ENCODE results near the gene SLC7A14.

DNA sequence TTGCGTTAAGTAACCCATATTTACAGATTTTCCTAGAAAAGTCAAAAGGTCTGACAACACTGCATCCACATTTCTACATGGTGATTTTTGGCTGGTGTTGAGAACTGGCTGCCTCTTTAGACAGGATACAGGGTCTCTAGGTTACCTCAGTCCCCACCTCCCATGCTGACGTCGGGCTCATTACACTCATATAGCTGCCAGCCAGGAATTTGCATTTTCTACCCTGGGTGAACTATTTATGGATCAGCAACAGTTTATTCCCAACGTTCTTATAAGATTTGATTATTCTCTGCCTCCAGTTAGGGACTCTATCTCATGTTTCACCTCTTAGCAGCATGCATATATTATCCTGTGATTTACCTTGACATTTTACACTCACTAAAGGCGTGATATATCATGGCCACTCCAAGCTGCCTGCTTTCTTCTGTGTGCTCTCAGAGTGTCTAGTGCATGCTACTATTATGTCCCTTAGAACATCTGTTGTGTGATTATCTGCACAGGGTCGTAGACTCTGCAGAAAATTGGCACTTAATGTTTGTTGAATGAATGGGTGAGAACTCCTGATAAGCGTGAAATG lies 118.2 kb downstream of the SLC7A14 start:
- no peak for TF ChIP-seq EZH2 (IDR thresholded peaks at IDR 0.05; ENCODE audit: insufficient read depth, poor library complexity, severe bottlenecking)
- no peak for TF ChIP-seq EZH2phosphoT487 (IDR thresholded peaks at IDR 0.05; ENCODE audit: insufficient read depth, low read depth)

All from GM23248 (cell line).